ENCODE data around the gene CAB39L.

CAB39L gene

GRCh38 chr13:49443704-49444523 lies at the start of gene CAB39L, which contains the start of gene SETDB2:
TSS of gene CAB39L (minus strand) at chr13:49444064. CDS start at chr13:49382910, 61,154 bp downstream.
TSS of gene SETDB2 (plus strand) at chr13:49444274. CDS start at chr13:49451894, 7,620 bp downstream.
- DNase-seq, result peak; percentile 97

GRCh38 chr13:49488563-49488962 lies 44.7 kb upstream of the CAB39L start:
- no peak for DNase-seq

GRCh38 chr13:49481788-49482187 lies 37.9 kb upstream of the CAB39L start:
- no peak for DNase-seq

DNA sequence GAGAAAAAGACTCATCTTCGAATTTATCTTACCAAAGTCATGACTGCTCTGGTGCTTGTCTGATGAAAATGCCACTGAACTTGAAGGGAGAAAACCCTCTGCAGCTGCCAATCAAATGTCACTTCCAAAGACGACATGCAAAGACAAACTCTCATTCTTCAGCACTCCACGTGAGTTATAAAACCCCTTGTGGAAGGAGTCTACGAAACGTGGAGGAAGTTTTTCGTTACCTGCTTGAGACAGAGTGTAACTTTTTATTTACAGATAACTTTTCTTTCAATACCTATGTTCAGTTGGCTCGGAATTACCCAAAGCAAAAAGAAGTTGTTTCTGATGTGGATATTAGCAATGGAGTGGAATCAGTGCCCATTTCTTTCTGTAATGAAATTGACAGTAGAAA lies 32.7 kb upstream of the CAB39L start:
- no peak for DNase-seq

DNA sequence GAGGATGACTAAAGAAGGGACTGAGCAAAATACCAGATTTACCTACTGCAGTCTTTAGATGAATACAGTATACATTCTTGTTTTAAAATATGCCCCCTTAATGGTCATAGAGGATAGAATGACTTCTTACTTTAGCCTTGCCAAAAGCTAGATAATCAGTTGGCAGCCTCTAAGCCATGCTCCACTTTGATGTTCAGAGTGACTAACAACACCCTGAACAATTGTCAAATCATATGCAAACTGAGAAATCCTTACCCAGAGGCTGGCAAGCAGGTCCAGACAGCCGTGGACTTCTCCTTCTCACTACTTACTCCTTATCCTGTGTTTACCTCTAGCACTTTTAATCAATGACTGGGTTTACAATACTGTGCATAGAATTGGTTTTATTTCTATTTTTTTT lies 28.3 kb upstream of the CAB39L start:
- no peak for DNase-seq

- DNase-seq, result no peak
Observed at GRCh38 chr13:49466292-49466838, 22.5 kb upstream of the CAB39L start.

DNA sequence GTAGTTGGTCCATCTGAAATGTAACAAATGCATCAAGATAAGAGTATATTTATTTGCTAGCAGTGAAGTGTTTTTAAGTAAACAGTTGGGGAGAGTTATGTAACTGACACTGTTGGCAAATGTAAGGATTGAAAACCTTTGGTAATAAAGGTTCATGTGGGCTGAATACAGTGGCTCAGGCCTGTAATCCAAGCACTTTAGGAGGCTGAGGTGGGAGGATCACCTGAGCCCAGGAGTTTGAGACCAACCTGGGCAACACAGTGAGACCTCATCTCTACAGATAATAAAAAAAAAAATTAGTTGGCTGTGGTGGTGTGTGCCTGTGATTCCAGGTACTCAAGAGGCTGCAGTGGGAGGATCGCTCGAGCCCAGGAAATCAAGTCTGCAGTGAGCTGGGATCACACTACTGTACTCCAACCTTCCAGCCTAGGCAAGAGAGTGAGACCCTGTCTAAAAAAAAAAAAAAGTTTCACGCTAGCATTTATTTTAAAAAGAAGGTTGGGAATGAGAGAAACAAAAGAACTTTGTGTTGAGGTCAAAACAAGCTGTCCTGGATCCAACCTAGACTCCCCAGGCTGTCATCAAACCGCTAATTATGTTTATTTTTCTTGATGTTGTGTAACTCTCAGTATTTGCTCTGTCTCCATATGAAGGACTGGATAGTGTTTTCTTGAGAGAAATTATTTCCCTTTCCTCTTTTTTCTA lies 20.9 kb upstream of the CAB39L start:
- no peak for DNase-seq

GRCh38 chr13:49464085-49464484 lies 20.2 kb upstream of the CAB39L start:
- no peak for DNase-seq

DNA sequence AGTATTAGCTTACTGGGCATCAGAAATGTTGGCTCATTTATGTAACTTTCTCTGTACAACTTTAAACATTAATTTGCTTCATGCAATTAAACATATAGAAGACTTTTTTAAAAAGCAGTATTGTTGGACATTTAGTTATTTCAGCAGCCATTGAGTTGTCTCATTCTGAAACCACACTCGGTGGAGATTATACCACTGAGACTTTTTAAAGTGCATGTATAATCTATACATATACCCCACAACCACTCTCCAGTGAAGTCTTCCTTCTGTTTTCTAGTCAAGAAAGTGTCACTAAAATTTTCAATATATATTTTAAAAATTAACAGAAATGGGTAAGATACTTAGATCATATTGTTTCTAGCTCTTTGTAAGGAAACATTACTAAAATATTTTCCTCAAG lies 15.7 kb upstream of the CAB39L start:
- DNase-seq, result no peak

- no peak for DNase-seq
Observed at GRCh38 chr13:49457221-49457620, 13.4 kb upstream of the CAB39L start.

DNA sequence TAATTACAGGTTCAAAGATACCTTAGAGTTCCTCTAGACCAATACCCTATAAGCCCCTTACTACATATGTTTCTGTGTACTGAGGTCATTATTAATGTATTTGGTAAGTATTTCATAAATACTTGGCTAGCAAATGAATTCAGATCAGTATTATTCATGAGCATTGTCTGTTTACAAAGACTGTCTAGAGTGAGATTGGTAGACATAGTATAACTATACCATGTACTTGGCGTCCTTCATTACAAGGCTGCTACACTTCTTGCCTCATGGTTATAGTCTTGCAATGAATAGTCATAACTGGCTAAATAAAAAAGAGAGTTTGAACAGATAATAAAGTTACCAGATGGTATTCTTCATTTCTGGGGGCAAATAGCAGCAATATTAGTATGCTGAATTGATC lies 12.3 kb upstream of the CAB39L start:
- DNase-seq, result no peak

DNA sequence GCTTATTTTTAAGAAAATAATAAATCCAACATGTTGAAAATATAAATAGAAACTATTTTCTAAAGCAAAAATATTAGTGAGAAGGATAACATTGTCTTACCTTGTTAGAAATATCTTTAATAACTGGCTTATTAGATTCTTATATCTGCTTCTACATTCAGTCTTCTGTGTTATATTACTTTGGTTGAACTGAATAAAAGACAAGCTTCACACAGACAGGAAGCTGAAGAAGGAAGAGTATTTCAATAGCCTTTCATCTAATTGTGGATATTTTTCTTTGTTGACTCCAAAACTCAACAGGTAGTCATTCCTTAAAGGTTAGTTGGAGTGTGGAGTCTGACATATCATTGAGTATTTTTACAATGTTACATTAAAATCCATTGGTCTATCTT lies 11.1 kb upstream of the CAB39L start:
- DNase-seq, result no peak

- DNase-seq, result no peak
Observed at GRCh38 chr13:49454388-49455006, 10.6 kb upstream of the CAB39L start.

DNA sequence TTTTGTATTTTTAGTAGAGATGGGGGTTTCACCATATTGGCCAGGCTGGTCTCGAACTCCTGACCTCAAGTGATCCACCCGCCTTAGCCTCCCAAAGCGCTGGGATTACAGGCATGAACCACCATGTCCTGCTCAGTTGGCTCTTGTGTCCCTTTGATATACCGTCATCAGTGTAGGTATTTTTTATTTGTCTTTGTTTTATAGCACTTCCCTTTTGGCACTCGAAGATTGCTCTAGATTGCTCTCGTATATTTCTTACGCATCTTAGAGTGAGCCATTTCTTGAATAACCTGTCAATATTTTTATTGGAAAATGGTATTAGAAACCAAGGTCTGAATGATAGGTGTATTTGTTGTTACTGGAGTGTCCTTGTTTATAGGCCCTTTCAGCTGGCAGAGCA lies 9.6 kb upstream of the CAB39L start:
- no peak for DNase-seq

GRCh38 chr13:49452725-49453457 lies 9.0 kb upstream of the CAB39L start:
- no peak for DNase-seq

- no peak for DNase-seq
Observed at GRCh38 chr13:49450105-49450819, 6.4 kb upstream of the CAB39L start.

- no peak for DNase-seq
Observed at GRCh38 chr13:49448753-49449152, 4.9 kb upstream of the CAB39L start.

DNA sequence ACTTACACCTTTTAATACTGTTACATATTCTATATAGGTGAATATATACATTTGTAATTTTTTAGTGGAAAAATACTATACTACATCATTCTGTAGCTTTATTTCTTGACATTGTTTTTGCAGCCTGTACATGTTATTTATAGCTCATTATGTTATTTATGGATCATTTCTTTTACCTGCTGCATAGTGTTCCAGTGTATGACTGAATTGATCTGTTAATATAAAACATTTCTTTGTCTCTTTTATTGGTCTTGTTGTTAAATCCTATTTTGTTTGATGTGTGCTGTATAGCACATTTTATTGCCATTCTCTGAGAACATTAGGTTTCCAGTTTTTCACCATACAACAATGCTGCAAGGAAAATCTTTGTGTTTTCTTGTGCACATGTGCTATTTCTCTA lies 2.6 kb upstream of the CAB39L start:
- DNase-seq, result no peak

DNA sequence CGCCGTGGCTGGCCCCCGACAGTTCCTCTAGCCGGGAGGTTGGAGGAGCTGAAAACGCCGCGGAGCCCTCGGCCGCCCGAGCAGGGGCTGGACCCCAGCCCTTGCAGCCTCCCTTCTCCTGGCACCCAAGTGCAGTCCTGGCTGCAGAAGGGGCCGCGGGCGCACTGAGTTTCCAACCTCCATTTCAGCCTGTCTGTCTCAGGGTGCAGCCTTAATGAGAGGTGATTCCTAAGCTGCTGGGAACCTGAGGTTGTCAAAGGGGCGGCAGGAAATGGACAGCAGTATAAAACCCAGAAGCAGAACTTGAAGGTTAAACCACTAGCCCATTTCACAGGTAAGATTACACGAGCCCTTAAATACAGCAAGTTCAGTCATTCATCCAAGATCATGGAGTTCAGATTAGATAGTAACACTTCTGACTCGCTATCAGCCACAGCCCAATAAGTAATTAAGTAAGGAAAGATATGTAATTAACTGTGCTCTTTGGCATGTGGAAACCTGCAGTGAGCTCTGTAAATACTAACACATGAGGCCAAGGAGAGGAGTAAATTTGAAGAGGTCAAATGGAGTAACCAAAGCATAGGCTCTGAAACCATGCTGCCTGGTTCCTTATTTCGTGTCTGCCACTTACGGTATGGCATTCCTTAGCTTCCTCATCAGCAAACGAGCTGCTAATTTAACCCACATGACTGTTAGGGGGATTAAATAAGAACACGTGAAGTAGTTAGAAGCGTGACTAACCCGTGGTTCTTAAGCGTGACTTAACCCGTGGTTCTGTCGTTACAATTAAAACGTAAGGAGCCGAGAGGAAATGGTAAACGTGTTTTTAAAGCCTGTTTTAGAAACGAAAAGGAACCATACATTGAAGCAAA lies 896 bp upstream of the CAB39L start:
- DNase-seq, result peak; percentile 30

DNA sequence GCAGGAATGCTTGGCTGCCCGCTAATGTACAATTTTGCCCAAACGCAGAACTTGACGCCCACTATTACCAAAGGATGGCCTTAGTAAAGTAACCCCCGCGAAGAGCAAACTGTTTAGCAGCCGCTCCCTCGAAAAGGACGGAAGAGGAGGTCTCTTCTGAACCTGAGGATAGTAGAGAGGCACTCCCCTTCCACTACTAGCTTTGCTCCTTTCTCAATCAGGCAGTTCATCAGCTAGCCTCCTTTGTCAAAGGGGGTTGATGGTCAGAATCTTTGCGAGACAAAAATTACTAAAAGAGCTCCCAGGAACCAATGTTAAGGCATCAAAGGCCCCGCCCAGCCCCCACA lies 534 bp downstream of the CAB39L start:
- DNase-seq, result no peak

GRCh38 chr13:49441846-49442245 lies 2.0 kb downstream of the CAB39L start:
- DNase-seq, result no peak

Measured in activated CD4-positive, CD25-positive, alpha-beta regulatory T cell treated with anti-CD3 and anti-CD28 coated beads, Interleukin-2, amount 50 U/mL, for 72 hours (primary cell).